Endothelial cell of umbilical vein (primary cell): ENCODE measurements around the gene VIL1. TPM values are rescaled to one million over a fixed set of nuclear protein-coding genes. Genes with fewer than 3 reads are reported as not detected.

Experiments
- BruUV-seq: library from RNA; stranded (reverse); fragments of 400-500 nt; replicated peaks from 2 replicates; lab custom pipeline; 2021; lab: Mats Ljungman, UMichigan
- CTCF ChIA-PET: fragments of 300-600, 350-600 bp; sonication (Branson Sonifier 250); formaldehyde crosslinking; loops from one replicate; lab custom pipeline; 2021; ENCODE audit warnings: antibody characterized with exemption, inconsistent platforms; lab: Charles Lee
- POLR2A ChIA-PET: fragments of 300-600, 350-600 bp; sonication (Branson Sonifier 250); formaldehyde crosslinking; loops from one replicate; lab custom pipeline; 2021; ENCODE audit warnings: antibody characterized with exemption, inconsistent platforms; lab: Charles Lee
- DNase-seq: peaks from one replicate; pipeline ENCODE4 v3.0.0-alpha.2; 2011; ENCODE audit warnings: low read depth, low spot score
- FAIRE-seq: peaks from 2 replicates; lab custom pipeline; 2011; peaks lifted over from hg19 to GRCh38; lab: Jason Lieb, UNC
- H2AFZ ChIP-seq: 2 replicates; pipeline ENCODE4 v1.6.0; 2012; ENCODE audit warnings: low read depth, low read length, control low read depth, inconsistent platforms
- H3K27ac ChIP-seq: 2 replicates; pipeline ENCODE4 v1.5.1; 2011; ENCODE audit warnings: low read depth, mild to moderate bottlenecking, control low read depth, low read length, moderate library complexity; ENCODE audit not compliant: insufficient read depth
- H3K27me3 ChIP-seq, 2 experiments: 2 replicates each; pipeline versions ENCODE4 v1.6.0 to v1.6.1; 2011; ENCODE audit warnings: low read length in 2 of 2, mixed read lengths in 1 of 2; ENCODE audit not compliant: control insufficient read depth in 2 of 2, insufficient read depth in 2 of 2
- H3K36me3 ChIP-seq, 2 experiments: 2 replicates in 1 of 2; 3 replicates in 1 of 2; pipeline ENCODE4 v1.5.1; 2011; ENCODE audit warnings: low read length in 2 of 2, mild to moderate bottlenecking in 1 of 2, moderate library complexity in 1 of 2; ENCODE audit not compliant: control insufficient read depth in 2 of 2, insufficient read depth in 2 of 2; ENCODE audit errors: extremely low read depth in 1 of 2
- H3K4me1 ChIP-seq: 3 replicates; pipeline ENCODE4 v1.5.1; 2011; ENCODE audit warnings: mild to moderate bottlenecking, low read length; ENCODE audit not compliant: control insufficient read depth, insufficient read depth; ENCODE audit errors: extremely low read depth
- H3K4me2 ChIP-seq: 2 replicates; pipeline ENCODE4 v1.6.1; 2011; ENCODE audit warnings: low read length, control low read depth, mixed read lengths; ENCODE audit not compliant: insufficient read depth
- H3K4me3 ChIP-seq, 3 experiments: fragments of 200-600 bp in 1 of 3; sonication (generic), shearing (Covaris generic) in 1 of 3; replicated peaks in 1 of 3; 2 replicates each; pipeline ENCODE4 v1.5.1; 2011 to 2016; ENCODE audit warnings: control low read depth in 3 of 3, low read length in 3 of 3, mild to moderate bottlenecking in 2 of 3, inconsistent platforms in 1 of 3, low read depth in 1 of 3, moderate library complexity in 1 of 3; ENCODE audit not compliant: insufficient read depth in 1 of 3
- H3K79me2 ChIP-seq: 2 replicates; pipeline ENCODE4 v1.6.0; 2012; ENCODE audit warnings: low read length, inconsistent platforms; ENCODE audit not compliant: control insufficient read depth, insufficient read depth
- H3K9ac ChIP-seq: replicated peaks from 2 replicates; pipeline ENCODE3; 2011; ENCODE audit warnings: low read length, control low read depth; ENCODE audit not compliant: insufficient read depth; ENCODE audit errors: extremely low read depth
- H3K9me1 ChIP-seq: replicated peaks from 3 replicates; pipeline ENCODE4 v1.6.0; 2011; ENCODE audit warnings: mild to moderate bottlenecking, low read length; ENCODE audit not compliant: control insufficient read depth, insufficient read depth; ENCODE audit errors: extremely low read depth
- H3K9me3 ChIP-seq: replicated peaks from 2 replicates; pipeline ENCODE4 v1.5.1; 2012; ENCODE audit warnings: low read length, inconsistent platforms; ENCODE audit not compliant: control insufficient read depth, insufficient read depth
- H4K20me1 ChIP-seq: replicated peaks from 2 replicates; pipeline ENCODE3; 2011; ENCODE audit warnings: mild to moderate bottlenecking, low read length; ENCODE audit not compliant: control insufficient read depth, insufficient read depth; ENCODE audit errors: extremely low read depth
- EZH2 ChIP-seq: IDR thresholded peaks from 2 replicates; pipeline ENCODE4 v1.6.1; 2012; ENCODE audit warnings: borderline replicate concordance, low read depth, mild to moderate bottlenecking, moderate library complexity, low read length, inconsistent platforms; ENCODE audit not compliant: severe bottlenecking
- FOS ChIP-seq: IDR thresholded peaks from 2 replicates; pipeline ENCODE4 v1.6.1; 2011; ENCODE audit warnings: mild to moderate bottlenecking, low read length, moderate library complexity, borderline replicate concordance; ENCODE audit not compliant: insufficient read depth
- GATA2 ChIP-seq: IDR thresholded peaks from 2 replicates; pipeline ENCODE4 v1.7.0; 2011; ENCODE audit warnings: low read depth, mild to moderate bottlenecking, moderate library complexity, mixed read lengths, low read length; ENCODE audit not compliant: insufficient read length, insufficient read depth
- JUN ChIP-seq: IDR thresholded peaks from 2 replicates; pipeline ENCODE4 v1.6.1; 2011; ENCODE audit warnings: borderline replicate concordance, low read depth; ENCODE audit not compliant: insufficient read length, insufficient read depth
- MAX ChIP-seq: IDR thresholded peaks from 2 replicates; pipeline ENCODE4 v1.6.1; 2011; ENCODE audit not compliant: insufficient read depth, insufficient read length
- MYC ChIP-seq: IDR thresholded peaks from one replicate; pipeline ENCODE4 v1.6.1; 2011; ENCODE audit warnings: mild to moderate bottlenecking, low read depth, low read length
- POLR2A ChIP-seq: IDR thresholded peaks from 2 replicates; pipeline ENCODE4 v1.6.1; 2012; ENCODE audit warnings: low read depth, mild to moderate bottlenecking, control low read depth, low read length
- POLR2AphosphoS5 ChIP-seq: IDR thresholded peaks from 2 replicates; pipeline ENCODE4 v1.6.1; 2012; ENCODE audit warnings: low read depth, mild to moderate bottlenecking, control low read depth, low read length, moderate library complexity; ENCODE audit not compliant: insufficient read depth
- dilution Hi-C: fragments of 300-500 bp; cut with MboI; formaldehyde crosslinking; loops from one replicate; pipeline ENCODE4 v1.15.0; 2019; ENCODE audit warnings: low sequenced_read_pairs; ENCODE audit not compliant: extremely low pct_ligation_motif_present
- intact Hi-C: fragments of 100-400 bp; cut with micrococcal nuclease; formaldehyde crosslinking; loops from one replicate; pipeline ENCODE4 v1.10.0; 2022
- polyA plus RNA-seq, 4 experiments: library from polyadenylated mRNA; depleted of rRNA in 3 of 4; stranded (reverse) in 3 of 4; unstranded in 1 of 4; fragments of >200 nt; gene quantifications; 2 replicates each; pipeline versions ENCODE4 v1.2.1 to v1.2.3, GENCODE V29; 2011 to 2012; ENCODE audit warnings: missing spikeins in 1 of 4
- total RNA-seq: library from RNA; stranded (reverse); gene quantifications from 2 replicates; pipeline ENCODE4 v1.2.3, GENCODE V29; 2021
- TF ChIP-seq, protein P1 (sequence below), 2 donors: IDR thresholded peaks; 1 replicate in 1 of 2; 2 replicates in 1 of 2; pipeline ENCODE4 v1.5.1; 2011; ENCODE audit warnings: low read length in 2 of 2, mild to moderate bottlenecking in 2 of 2, moderate library complexity in 2 of 2, control low read depth in 1 of 2, inconsistent platforms in 1 of 2, low read depth in 1 of 2; ENCODE audit not compliant: insufficient read depth in 1 of 2; ENCODE audit errors: extremely low read depth in 1 of 2

The VIL1 gene
- total and polyA plus RNA-seq, 2 donors (not counting 3 experiments of a cell fraction or from before 2014, with no cell fraction given) = not detected

GRCh38 chr2:218383892-218384519 is 34.9 kb upstream of the VIL1 start:
- H3K79me2 ChIP-seq = no peaks in the 10 kb centered on the region
- no peak overlapping the region for H3K9ac ChIP-seq
- no peak overlapping the region for H2AFZ ChIP-seq
- no peaks in the 10 kb centered on the region for H3K9me3 ChIP-seq
- BruUV-seq = no TSS peak
- H3K27me3 ChIP-seq = peaks cover 0 to 7% of the 10 kb centered on the region in 2 experiments
- TF ChIP-seq GATA2 = no peak
- TF ChIP-seq POLR2A = no peak
- TF ChIP-seq EZH2 = no peak
- TF ChIP-seq MAX = no peak
- TF ChIP-seq, protein P1, sequence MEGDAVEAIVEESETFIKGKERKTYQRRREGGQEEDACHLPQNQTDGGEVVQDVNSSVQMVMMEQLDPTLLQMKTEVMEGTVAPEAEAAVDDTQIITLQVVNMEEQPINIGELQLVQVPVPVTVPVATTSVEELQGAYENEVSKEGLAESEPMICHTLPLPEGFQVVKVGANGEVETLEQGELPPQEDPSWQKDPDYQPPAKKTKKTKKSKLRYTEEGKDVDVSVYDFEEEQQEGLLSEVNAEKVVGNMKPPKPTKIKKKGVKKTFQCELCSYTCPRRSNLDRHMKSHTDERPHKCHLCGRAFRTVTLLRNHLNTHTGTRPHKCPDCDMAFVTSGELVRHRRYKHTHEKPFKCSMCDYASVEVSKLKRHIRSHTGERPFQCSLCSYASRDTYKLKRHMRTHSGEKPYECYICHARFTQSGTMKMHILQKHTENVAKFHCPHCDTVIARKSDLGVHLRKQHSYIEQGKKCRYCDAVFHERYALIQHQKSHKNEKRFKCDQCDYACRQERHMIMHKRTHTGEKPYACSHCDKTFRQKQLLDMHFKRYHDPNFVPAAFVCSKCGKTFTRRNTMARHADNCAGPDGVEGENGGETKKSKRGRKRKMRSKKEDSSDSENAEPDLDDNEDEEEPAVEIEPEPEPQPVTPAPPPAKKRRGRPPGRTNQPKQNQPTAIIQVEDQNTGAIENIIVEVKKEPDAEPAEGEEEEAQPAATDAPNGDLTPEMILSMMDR (IDR thresholded peaks at IDR 0.05; ENCODE audit: extremely low read depth in 1 of 2, insufficient read depth in 1 of 2, low read depth in 1 of 2, low read length in 2 of 2) = no peak
- no peak for TF ChIP-seq FOS
- no peak for TF ChIP-seq MYC
- no peak for TF ChIP-seq JUN
- no peak for TF ChIP-seq POLR2AphosphoS5
- FAIRE-seq (no peak), DNase-seq (no peak)
- H4K20me1 ChIP-seq = no peaks in the 10 kb centered on the region
- POLR2A ChIA-PET = no interaction called here
- H3K27ac ChIP-seq = no peak overlapping the region
- H3K9me1 ChIP-seq = no peaks in the 10 kb centered on the region
- dilution Hi-C loops (no loop called here), intact Hi-C loops (no loop called here)
- CTCF ChIA-PET = interaction anchor here (1.0 to 3.1 kb wide), 5 partner anchors 12 to 113 kb away, joined by 3 to 13 read pairs (median 5); partner anchors contain the start of gene CATIP
- no peaks in the 10 kb centered on the region for H3K36me3 ChIP-seq
- peaks cover 3% of the 10 kb centered on the region for H3K4me1 ChIP-seq
- H3K4me3 ChIP-seq = no peak overlapping the region
- H3K4me2 ChIP-seq = no peak overlapping the region
